ENCODE data around the gene GDF11.
A peak's percentile ranks its signal among the peaks of the same experiment; 100 is the strongest.

Gene GDF11

DNA sequence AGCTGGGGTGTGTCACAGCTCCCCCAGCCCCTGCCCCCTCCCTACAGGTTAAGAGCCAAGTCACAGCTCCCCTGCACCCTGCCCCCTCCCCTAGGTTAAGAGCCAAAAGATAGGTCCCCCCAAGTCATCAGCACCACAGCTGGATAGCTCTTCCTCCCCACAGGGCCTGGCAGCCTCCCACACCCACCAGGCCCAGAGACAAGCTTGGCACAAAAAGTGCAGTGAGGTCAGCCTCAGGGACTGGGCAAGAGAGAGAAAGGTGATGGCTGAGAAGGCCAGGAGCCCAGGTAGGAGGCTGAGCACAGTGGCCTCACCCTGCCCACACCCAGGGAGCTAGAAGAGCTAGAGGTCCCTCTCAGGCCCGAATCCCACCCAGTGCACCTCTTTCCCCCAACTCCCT lies 44.0 kb upstream of the GDF11 start:
- Histone ChIP-seq H3K9ac (ENCODE audit: low read depth in 1 of 2, low read length in 2 of 2) (no peak overlapping the region), H3K36me3 (ENCODE audit: control insufficient read depth in 2 of 2, insufficient read depth in 2 of 2, low read length in 2 of 2) (no peaks in the 10 kb centered on the region), H3K9me3 (ENCODE audit: control insufficient read depth in 2 of 2, low read length in 2 of 2) (no peaks in the 10 kb centered on the region), H3K27ac (ENCODE audit: low read depth in 2 of 2, low read length in 2 of 2) (no peak overlapping the region), H3K4me3 (ENCODE audit: low read length in 2 of 2) (no peak overlapping the region), H3K4me1 (ENCODE audit: control insufficient read depth in 2 of 2, insufficient read depth in 2 of 2, low read length in 2 of 2) (no peaks in the 10 kb centered on the region), H3K27me3 (ENCODE audit: control insufficient read depth in 2 of 2, insufficient read depth in 2 of 2, low read length in 2 of 2) (no peaks in the 10 kb centered on the region)

- Histone ChIP-seq H3K4me1 (ENCODE audit: control insufficient read depth in 2 of 2, insufficient read depth in 2 of 2, low read length in 2 of 2) (no peaks in the 10 kb centered on the region), H3K27me3 (ENCODE audit: control insufficient read depth in 2 of 2, insufficient read depth in 2 of 2, low read length in 2 of 2) (no peaks in the 10 kb centered on the region), H3K4me3 (ENCODE audit: low read length in 2 of 2) (no peak overlapping the region), H3K9me3 (ENCODE audit: control insufficient read depth in 2 of 2, low read length in 2 of 2) (no peaks in the 10 kb centered on the region), H3K9ac (ENCODE audit: low read depth in 1 of 2, low read length in 2 of 2) (no peak overlapping the region), H3K27ac (ENCODE audit: low read depth in 2 of 2, low read length in 2 of 2) (no peak overlapping the region), H3K36me3 (ENCODE audit: control insufficient read depth in 2 of 2, insufficient read depth in 2 of 2, low read length in 2 of 2) (no peaks in the 10 kb centered on the region)
Observed at GRCh38 chr12:55699471-55700055, 43.4 kb upstream of the GDF11 start.

DNA sequence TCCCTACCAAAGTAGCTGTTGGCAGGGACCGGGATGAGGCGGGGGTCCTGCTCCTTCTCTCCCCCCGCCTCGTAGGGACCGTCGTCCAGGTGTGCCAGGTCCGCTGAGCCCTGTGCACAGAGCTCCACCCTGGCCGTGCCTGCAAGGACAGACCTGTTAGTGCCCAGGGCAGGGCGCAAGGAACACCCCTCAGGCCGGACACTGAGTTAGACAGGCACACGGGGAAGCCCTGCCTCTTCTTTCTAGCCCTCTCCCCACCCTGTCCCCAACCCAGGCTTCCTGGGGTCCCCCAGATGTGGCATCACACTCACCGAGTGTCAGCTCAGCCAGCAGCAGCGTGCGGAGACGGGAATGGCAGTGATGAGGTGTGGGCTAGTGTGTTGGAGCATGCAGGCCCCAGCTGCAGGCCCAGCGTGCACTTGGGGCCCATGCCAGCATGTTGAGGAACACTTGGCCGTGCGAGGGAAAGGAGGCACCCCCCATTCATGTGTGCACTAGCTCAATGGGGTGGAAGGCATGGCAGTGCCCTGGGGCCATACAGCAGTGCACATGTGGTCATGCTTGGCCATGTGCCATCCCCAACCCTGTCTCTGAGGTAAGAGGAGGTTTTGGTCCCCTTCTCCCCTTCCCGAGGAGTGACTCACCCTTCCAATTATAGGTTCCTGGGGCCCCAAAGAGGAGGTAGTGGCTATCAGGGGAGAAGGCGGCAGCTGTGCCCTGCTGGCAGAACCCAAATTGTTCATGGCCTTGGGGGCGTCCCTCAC lies 42.5 kb upstream of the GDF11 start:
- Histone ChIP-seq H3K9me3 (ENCODE audit: control insufficient read depth in 2 of 2, low read length in 2 of 2) (no peaks in the 10 kb centered on the region), H3K27ac (ENCODE audit: low read depth in 2 of 2, low read length in 2 of 2) (no peak overlapping the region), H3K27me3 (ENCODE audit: control insufficient read depth in 2 of 2, insufficient read depth in 2 of 2, low read length in 2 of 2) (no peaks in the 10 kb centered on the region), H3K4me3 (ENCODE audit: low read length in 2 of 2) (no peak overlapping the region), H3K4me1 (ENCODE audit: control insufficient read depth in 2 of 2, insufficient read depth in 2 of 2, low read length in 2 of 2) (no peaks in the 10 kb centered on the region), H3K36me3 (ENCODE audit: control insufficient read depth in 2 of 2, insufficient read depth in 2 of 2, low read length in 2 of 2) (no peaks in the 10 kb centered on the region), H3K9ac (ENCODE audit: low read depth in 1 of 2, low read length in 2 of 2) (no peak overlapping the region)

DNA sequence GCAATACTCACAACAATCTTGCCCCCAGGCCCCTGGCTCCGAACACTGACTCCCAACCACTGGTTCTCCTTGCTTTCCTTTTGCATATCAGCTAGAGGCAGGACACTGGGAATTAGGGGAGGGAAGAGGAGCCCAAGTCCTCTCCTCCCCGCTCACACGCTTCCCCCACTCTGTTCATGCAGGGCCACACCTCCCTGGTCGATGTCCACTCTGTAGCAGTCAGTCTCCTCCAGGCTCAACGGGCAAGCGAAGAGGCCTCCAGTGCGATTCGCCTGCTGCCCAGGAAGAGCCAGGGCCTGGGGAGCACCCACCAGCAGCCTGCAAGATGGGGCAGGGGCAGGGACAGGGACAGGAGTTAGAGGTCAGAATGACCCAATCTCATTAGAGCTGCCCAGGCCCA lies 40.1 kb upstream of the GDF11 start:
- H3K9me3 ChIP-seq (ENCODE audit: control insufficient read depth in 2 of 2, low read length in 2 of 2): no peaks in the 10 kb centered on the region
- peaks cover 2 to 7% of the 10 kb centered on the region in 2 donors for H3K4me1 ChIP-seq (ENCODE audit: control insufficient read depth in 2 of 2, insufficient read depth in 2 of 2, low read length in 2 of 2)
- H3K27ac ChIP-seq (ENCODE audit: low read depth in 2 of 2, low read length in 2 of 2): peak overlapping the region in 1 of 2 donors; percentile 2
- no peak overlapping the region for H3K9ac ChIP-seq (ENCODE audit: low read depth in 1 of 2, low read length in 2 of 2)
- H3K4me3 ChIP-seq (ENCODE audit: low read length in 2 of 2): no peak overlapping the region
- H3K27me3 ChIP-seq (ENCODE audit: control insufficient read depth in 2 of 2, insufficient read depth in 2 of 2, low read length in 2 of 2): peaks cover 0 to 4% of the 10 kb centered on the region in 2 donors
- H3K36me3 ChIP-seq (ENCODE audit: control insufficient read depth in 2 of 2, insufficient read depth in 2 of 2, low read length in 2 of 2): no peaks in the 10 kb centered on the region

DNA sequence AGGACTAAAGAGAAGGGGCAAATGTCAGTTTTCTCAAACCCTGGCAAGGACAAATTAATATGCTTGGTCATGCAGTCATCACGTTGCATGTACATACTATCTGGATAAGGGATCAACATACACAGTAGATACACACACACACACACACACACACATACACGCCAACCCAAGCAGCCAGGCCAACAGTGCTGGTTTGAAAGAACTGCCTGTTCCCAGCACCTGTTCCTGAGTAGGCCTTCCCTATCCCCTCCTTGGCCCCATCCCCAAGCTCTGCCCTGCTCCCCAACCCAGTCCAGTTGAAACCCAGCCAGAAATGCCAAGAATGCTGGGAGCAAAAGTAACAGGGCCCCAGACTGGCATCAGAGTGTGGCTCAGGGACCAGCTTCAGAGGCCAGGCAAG lies 39.6 kb upstream of the GDF11 start:
- Histone ChIP-seq H3K27me3 (ENCODE audit: control insufficient read depth in 2 of 2, insufficient read depth in 2 of 2, low read length in 2 of 2) (peaks cover 0 to 4% of the 10 kb centered on the region in 2 donors), H3K4me1 (ENCODE audit: control insufficient read depth in 2 of 2, insufficient read depth in 2 of 2, low read length in 2 of 2) (peaks cover 2 to 7% of the 10 kb centered on the region in 2 donors), H3K27ac (ENCODE audit: low read depth in 2 of 2, low read length in 2 of 2) (peak overlapping the region in 1 of 2 donors; percentile 16), H3K9ac (ENCODE audit: low read depth in 1 of 2, low read length in 2 of 2) (no peak overlapping the region), H3K4me3 (ENCODE audit: low read length in 2 of 2) (no peak overlapping the region), H3K36me3 (ENCODE audit: control insufficient read depth in 2 of 2, insufficient read depth in 2 of 2, low read length in 2 of 2) (no peaks in the 10 kb centered on the region), H3K9me3 (ENCODE audit: control insufficient read depth in 2 of 2, low read length in 2 of 2) (no peaks in the 10 kb centered on the region)

GRCh38 chr12:55703901-55704761 lies 38.8 kb upstream of the GDF11 start:
- no peaks in the 10 kb centered on the region for H3K9me3 ChIP-seq (ENCODE audit: control insufficient read depth in 2 of 2, low read length in 2 of 2)

DNA sequence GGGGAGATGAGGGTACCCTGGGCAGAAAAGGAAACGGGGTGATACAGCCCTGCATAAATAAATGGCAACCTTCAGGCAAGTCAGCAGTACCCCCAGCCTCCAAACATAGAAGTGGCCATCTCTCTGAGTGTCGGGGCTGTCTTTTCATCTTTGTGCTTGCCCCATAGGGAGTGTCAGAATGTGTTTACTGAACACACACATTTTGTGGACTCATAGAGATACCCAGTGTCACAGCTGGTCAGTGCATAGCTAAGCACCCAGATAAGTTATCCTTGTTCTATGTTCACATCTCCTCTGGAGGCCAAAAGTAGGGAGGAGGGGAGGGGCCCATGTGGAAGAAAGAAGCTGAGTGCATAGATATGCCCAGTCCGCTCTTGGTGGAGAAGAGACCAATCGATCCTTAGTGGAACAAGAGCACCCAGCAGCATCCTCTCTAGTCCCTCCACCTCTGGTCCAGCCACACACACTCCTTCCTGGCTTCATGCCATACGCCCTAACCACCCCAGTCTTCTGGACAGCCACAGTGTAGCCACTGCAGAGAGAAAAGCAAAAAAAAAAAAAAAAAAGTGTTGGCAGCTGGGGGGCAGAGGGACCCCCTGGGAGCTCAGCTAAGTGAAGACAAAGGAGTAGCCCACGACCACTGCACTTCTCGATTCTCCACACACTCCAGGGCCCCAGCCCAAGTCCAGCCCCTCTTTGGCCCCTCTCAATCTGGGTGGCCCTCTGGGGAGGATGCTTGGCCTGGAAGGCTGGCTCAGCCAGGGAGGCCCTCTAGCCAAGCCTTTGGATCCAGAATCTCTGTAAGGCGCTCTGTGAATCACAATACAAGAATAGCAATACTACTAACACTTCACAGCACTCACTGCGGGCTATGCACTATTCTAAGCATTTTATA lies 37.9 kb upstream of the GDF11 start:
- no peak overlapping the region for H3K27ac ChIP-seq (ENCODE audit: low read depth in 2 of 2, low read length in 2 of 2)
- no peak overlapping the region for H3K4me3 ChIP-seq (ENCODE audit: low read length in 2 of 2)
- H3K4me1 ChIP-seq (ENCODE audit: control insufficient read depth in 2 of 2, insufficient read depth in 2 of 2, low read length in 2 of 2): peaks cover 9 to 10% of the 10 kb centered on the region in 2 donors
- no peaks in the 10 kb centered on the region for H3K9me3 ChIP-seq (ENCODE audit: control insufficient read depth in 2 of 2, low read length in 2 of 2)
- peaks cover 10 to 11% of the 10 kb centered on the region in 2 donors for H3K27me3 ChIP-seq (ENCODE audit: control insufficient read depth in 2 of 2, insufficient read depth in 2 of 2, low read length in 2 of 2)
- H3K36me3 ChIP-seq (ENCODE audit: control insufficient read depth in 2 of 2, insufficient read depth in 2 of 2, low read length in 2 of 2): no peaks in the 10 kb centered on the region
- no peak overlapping the region for H3K9ac ChIP-seq (ENCODE audit: low read depth in 1 of 2, low read length in 2 of 2)

More at GRCh38 chr12:55703901-55704761, 38.8 kb upstream of the GDF11 start:
- peak overlapping the region in 1 of 2 donors; percentile 16 for H3K27ac ChIP-seq (ENCODE audit: low read depth in 2 of 2, low read length in 2 of 2)
- H3K9ac ChIP-seq (ENCODE audit: low read depth in 1 of 2, low read length in 2 of 2): no peak overlapping the region
- H3K36me3 ChIP-seq (ENCODE audit: control insufficient read depth in 2 of 2, insufficient read depth in 2 of 2, low read length in 2 of 2): no peaks in the 10 kb centered on the region
- peaks cover 9 to 10% of the 10 kb centered on the region in 2 donors for H3K4me1 ChIP-seq (ENCODE audit: control insufficient read depth in 2 of 2, insufficient read depth in 2 of 2, low read length in 2 of 2)
- peaks cover 7 to 11% of the 10 kb centered on the region in 2 donors for H3K27me3 ChIP-seq (ENCODE audit: control insufficient read depth in 2 of 2, insufficient read depth in 2 of 2, low read length in 2 of 2)
- no peak overlapping the region for H3K4me3 ChIP-seq (ENCODE audit: low read length in 2 of 2)

DNA sequence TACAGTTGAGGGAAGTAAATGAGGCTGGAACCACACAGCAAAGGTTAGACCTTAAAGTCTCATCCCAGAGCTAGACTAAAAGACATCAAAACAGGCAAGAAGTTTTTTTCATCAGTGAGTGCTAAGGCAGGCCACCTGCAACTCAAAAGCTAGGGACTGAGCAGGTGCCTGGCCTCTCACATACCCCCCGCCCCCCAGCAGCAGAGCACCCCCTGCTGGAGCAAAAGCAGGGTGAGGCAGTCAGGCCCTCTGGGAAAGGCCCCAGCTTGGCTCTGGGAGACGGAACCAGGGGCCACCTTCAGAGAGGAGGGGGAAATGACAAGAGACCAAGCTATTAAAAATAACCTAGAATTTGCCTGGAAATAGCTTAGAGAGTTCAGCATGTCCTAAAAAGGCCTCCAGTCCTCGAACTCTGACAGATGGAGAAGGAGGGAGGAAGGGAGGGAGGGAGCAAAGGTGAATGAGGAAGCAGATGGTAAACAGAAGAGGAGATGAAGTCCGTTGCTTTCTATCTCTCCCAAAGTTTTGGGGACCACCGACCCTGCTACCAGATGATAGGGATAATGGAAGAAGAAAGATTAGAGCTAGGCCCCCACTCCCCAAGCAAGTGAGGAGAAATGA lies 37.0 kb upstream of the GDF11 start:
- no peaks in the 10 kb centered on the region for H3K9me3 ChIP-seq (ENCODE audit: control insufficient read depth in 2 of 2, low read length in 2 of 2)
- peaks cover 9 to 10% of the 10 kb centered on the region in 2 donors for H3K4me1 ChIP-seq (ENCODE audit: control insufficient read depth in 2 of 2, insufficient read depth in 2 of 2, low read length in 2 of 2)
- H3K36me3 ChIP-seq (ENCODE audit: control insufficient read depth in 2 of 2, insufficient read depth in 2 of 2, low read length in 2 of 2): no peaks in the 10 kb centered on the region
- H3K27ac ChIP-seq (ENCODE audit: low read depth in 2 of 2, low read length in 2 of 2): peak overlapping the region in 1 of 2 donors; percentile 35
- H3K4me3 ChIP-seq (ENCODE audit: low read length in 2 of 2): peak overlapping the region in 1 of 2 donors; percentile 31
- peak overlapping the region in 1 of 2 donors; percentile 14 for H3K9ac ChIP-seq (ENCODE audit: low read depth in 1 of 2, low read length in 2 of 2)
- peaks cover 10 to 11% of the 10 kb centered on the region in 2 donors for H3K27me3 ChIP-seq (ENCODE audit: control insufficient read depth in 2 of 2, insufficient read depth in 2 of 2, low read length in 2 of 2)

GRCh38 chr12:55706568-55707218 lies 36.2 kb upstream of the GDF11 start:
- Histone ChIP-seq H3K27me3 (ENCODE audit: control insufficient read depth in 2 of 2, insufficient read depth in 2 of 2, low read length in 2 of 2) (peaks cover 10 to 11% of the 10 kb centered on the region in 2 donors), H3K27ac (ENCODE audit: low read depth in 2 of 2, low read length in 2 of 2) (peak overlapping the region; percentile 35 to 40), H3K4me3 (ENCODE audit: low read length in 2 of 2) (peak overlapping the region; percentile 53 to 70), H3K9ac (ENCODE audit: low read depth in 1 of 2, low read length in 2 of 2) (peak overlapping the region; percentile 28 to 37), H3K4me1 (ENCODE audit: control insufficient read depth in 2 of 2, insufficient read depth in 2 of 2, low read length in 2 of 2) (peaks cover 9 to 10% of the 10 kb centered on the region in 2 donors), H3K36me3 (ENCODE audit: control insufficient read depth in 2 of 2, insufficient read depth in 2 of 2, low read length in 2 of 2) (no peaks in the 10 kb centered on the region), H3K9me3 (ENCODE audit: control insufficient read depth in 2 of 2, low read length in 2 of 2) (no peaks in the 10 kb centered on the region)
